ENCODE results near the gene FARSB. TPM values are rescaled to one million over a fixed set of nuclear protein-coding genes. Genes with fewer than 3 reads are reported as not detected.
A peak's percentile ranks its signal among the peaks of the same experiment; 100 is the strongest.

FARSB gene
- total RNA-seq, 1 experiment from 2014 or later = 36.1 TPM

- Histone ChIP-seq H3K4me3 (no peak overlapping the region), H3K36me3 (peaks cover 28% of the 10 kb centered on the region), H3K27ac (no peak overlapping the region), H3K4me1 (replicated peaks) (0 out of 2 replicates have a peak, but pooled peaks cover 8% of the 10 kb centered on the region), H3K9me3 (replicated peaks) (no peaks in the 10 kb centered on the region), H3K27me3 (replicated peaks) (no peaks in the 10 kb centered on the region)
- DNase-seq (ENCODE audit: low read depth in 1 of 2, low spot score in 2 of 2) = no peak
Measured at GRCh38 chr2:222649801-222650200, 6.1 kb downstream of the FARSB start.

- no peaks in the 10 kb centered on the region for H3K4me1 ChIP-seq (replicated peaks)
- H3K36me3 ChIP-seq = peaks cover 56% of the 10 kb centered on the region
- H3K27me3 ChIP-seq (replicated peaks) = no peaks in the 10 kb centered on the region
- no peak overlapping the region for H3K4me3 ChIP-seq
- no peak overlapping the region for H3K27ac ChIP-seq
- H3K9me3 ChIP-seq (replicated peaks) = no peaks in the 10 kb centered on the region
- no peak for DNase-seq (ENCODE audit: low read depth in 1 of 2, low spot score in 2 of 2)
Measured at GRCh38 chr2:222646008-222646407, 9.9 kb downstream of the FARSB start.

- Histone ChIP-seq H3K27ac (no peak overlapping the region), H3K27me3 (replicated peaks) (no peaks in the 10 kb centered on the region), H3K4me1 (replicated peaks) (no peaks in the 10 kb centered on the region), H3K9me3 (replicated peaks) (no peaks in the 10 kb centered on the region), H3K36me3 (peaks cover 65% of the 10 kb centered on the region), H3K4me3 (no peak overlapping the region)
- DNase-seq (ENCODE audit: low read depth in 1 of 2, low spot score in 2 of 2) = no peak
Measured at GRCh38 chr2:222643134-222643533, 12.8 kb downstream of the FARSB start.

- no peak for DNase-seq (ENCODE audit: low read depth in 1 of 2, low spot score in 2 of 2)
- Histone ChIP-seq H3K27ac (no peak overlapping the region), H3K9me3 (replicated peaks) (no peaks in the 10 kb centered on the region), H3K36me3 (peaks cover 69% of the 10 kb centered on the region), H3K4me1 (replicated peaks) (no peaks in the 10 kb centered on the region), H3K27me3 (replicated peaks) (no peaks in the 10 kb centered on the region), H3K4me3 (no peak overlapping the region)
Measured at GRCh38 chr2:222641336-222641735, 14.6 kb downstream of the FARSB start.

GRCh38 chr2:222637067-222637466 lies 18.8 kb downstream of the FARSB start:
- Histone ChIP-seq H3K27me3 (replicated peaks) (no peaks in the 10 kb centered on the region), H3K4me3 (no peak overlapping the region), H3K36me3 (peaks cover 71% of the 10 kb centered on the region), H3K9me3 (replicated peaks) (no peaks in the 10 kb centered on the region), H3K27ac (no peak overlapping the region), H3K4me1 (replicated peaks) (no peaks in the 10 kb centered on the region)
- no peak for DNase-seq (ENCODE audit: low read depth in 1 of 2, low spot score in 2 of 2)

GRCh38 chr2:222635295-222635694 lies 20.6 kb downstream of the FARSB start:
- no peak overlapping the region for H3K27ac ChIP-seq
- no peaks in the 10 kb centered on the region for H3K27me3 ChIP-seq (replicated peaks)
- peaks cover 78% of the 10 kb centered on the region for H3K36me3 ChIP-seq
- no peak for DNase-seq (ENCODE audit: low read depth in 1 of 2, low spot score in 2 of 2)
- no peaks in the 10 kb centered on the region for H3K4me1 ChIP-seq (replicated peaks)
- H3K9me3 ChIP-seq (replicated peaks) = no peaks in the 10 kb centered on the region
- H3K4me3 ChIP-seq = no peak overlapping the region

- Histone ChIP-seq H3K27ac (no peak overlapping the region), H3K9me3 (replicated peaks) (no peaks in the 10 kb centered on the region), H3K36me3 (peaks cover 84% of the 10 kb centered on the region), H3K4me3 (no peak overlapping the region), H3K4me1 (replicated peaks) (no peaks in the 10 kb centered on the region), H3K27me3 (replicated peaks) (no peaks in the 10 kb centered on the region)
- DNase-seq (ENCODE audit: low read depth in 1 of 2, low spot score in 2 of 2) = no peak
Measured at GRCh38 chr2:222627764-222628163, 28.1 kb downstream of the FARSB start.

GRCh38 chr2:222623756-222624309 lies 32.1 kb downstream of the FARSB start:
- H3K9me3 ChIP-seq (replicated peaks) = no peaks in the 10 kb centered on the region
- DNase-seq (ENCODE audit: low read depth in 1 of 2, low spot score in 2 of 2) = no peak
- no peak overlapping the region for H3K4me3 ChIP-seq
- H3K27me3 ChIP-seq (replicated peaks) = no peaks in the 10 kb centered on the region
- H3K27ac ChIP-seq = no peak overlapping the region
- no peaks in the 10 kb centered on the region for H3K4me1 ChIP-seq (replicated peaks)
- peaks cover 75% of the 10 kb centered on the region for H3K36me3 ChIP-seq

- Histone ChIP-seq H3K4me3 (no peak overlapping the region), H3K36me3 (peaks cover 70% of the 10 kb centered on the region), H3K27ac (no peak overlapping the region), H3K27me3 (replicated peaks) (no peaks in the 10 kb centered on the region), H3K9me3 (replicated peaks) (no peaks in the 10 kb centered on the region), H3K4me1 (replicated peaks) (no peaks in the 10 kb centered on the region)
- DNase-seq (ENCODE audit: low read depth in 1 of 2, low spot score in 2 of 2) = no peak
Measured at GRCh38 chr2:222622910-222623309, 33.0 kb downstream of the FARSB start.

GRCh38 chr2:222621893-222622292 lies 34.0 kb downstream of the FARSB start:
- DNase-seq (ENCODE audit: low read depth in 1 of 2, low spot score in 2 of 2) = no peak
- Histone ChIP-seq H3K27me3 (replicated peaks) (no peaks in the 10 kb centered on the region), H3K4me3 (no peak overlapping the region), H3K27ac (no peak overlapping the region), H3K36me3 (peaks cover 65% of the 10 kb centered on the region), H3K4me1 (replicated peaks) (no peaks in the 10 kb centered on the region), H3K9me3 (replicated peaks) (no peaks in the 10 kb centered on the region)

- H3K27ac ChIP-seq = no peak overlapping the region
- no peaks in the 10 kb centered on the region for H3K4me1 ChIP-seq (replicated peaks)
- no peaks in the 10 kb centered on the region for H3K9me3 ChIP-seq (replicated peaks)
- no peak for DNase-seq (ENCODE audit: low read depth in 1 of 2, low spot score in 2 of 2)
- peaks cover 59% of the 10 kb centered on the region for H3K36me3 ChIP-seq
- H3K4me3 ChIP-seq = no peak overlapping the region
- no peaks in the 10 kb centered on the region for H3K27me3 ChIP-seq (replicated peaks)
Measured at GRCh38 chr2:222615320-222615719, 40.6 kb downstream of the FARSB start.

- DNase-seq (ENCODE audit: low read depth in 1 of 2, low spot score in 2 of 2) = peak in 1 of 2 experiments; percentile 30
- Histone ChIP-seq H3K36me3 (peaks cover 61% of the 10 kb centered on the region), H3K27me3 (replicated peaks) (no peaks in the 10 kb centered on the region), H3K27ac (no peak overlapping the region), H3K4me3 (no peak overlapping the region), H3K4me1 (replicated peaks) (no peaks in the 10 kb centered on the region), H3K9me3 (replicated peaks) (no peaks in the 10 kb centered on the region)
Measured at GRCh38 chr2:222613715-222614331, 42.1 kb downstream of the FARSB start.

- Histone ChIP-seq H3K9me3 (replicated peaks) (no peaks in the 10 kb centered on the region), H3K36me3 (peaks cover 63% of the 10 kb centered on the region), H3K27ac (no peak overlapping the region), H3K27me3 (replicated peaks) (no peaks in the 10 kb centered on the region), H3K4me3 (no peak overlapping the region), H3K4me1 (replicated peaks) (no peaks in the 10 kb centered on the region)
- DNase-seq (ENCODE audit: low read depth in 1 of 2, low spot score in 2 of 2) = no peak
Measured at GRCh38 chr2:222611684-222612083, 44.2 kb downstream of the FARSB start.

GRCh38 chr2:222610746-222611145 lies 45.1 kb downstream of the FARSB start:
- peaks cover 71% of the 10 kb centered on the region for H3K36me3 ChIP-seq
- no peak overlapping the region for H3K4me3 ChIP-seq
- H3K9me3 ChIP-seq (replicated peaks) = no peaks in the 10 kb centered on the region
- H3K27ac ChIP-seq = no peak overlapping the region
- no peaks in the 10 kb centered on the region for H3K4me1 ChIP-seq (replicated peaks)
- no peaks in the 10 kb centered on the region for H3K27me3 ChIP-seq (replicated peaks)
- no peak for DNase-seq (ENCODE audit: low read depth in 1 of 2, low spot score in 2 of 2)

- no peaks in the 10 kb centered on the region for H3K9me3 ChIP-seq (replicated peaks)
- H3K36me3 ChIP-seq = peaks cover 71% of the 10 kb centered on the region
- DNase-seq (ENCODE audit: low read depth in 1 of 2, low spot score in 2 of 2) = no peak
- H3K27ac ChIP-seq = no peak overlapping the region
- no peaks in the 10 kb centered on the region for H3K27me3 ChIP-seq (replicated peaks)
- no peak overlapping the region for H3K4me3 ChIP-seq
- H3K4me1 ChIP-seq (replicated peaks) = no peaks in the 10 kb centered on the region
Measured at GRCh38 chr2:222609381-222609780, 46.5 kb downstream of the FARSB start.

Data from SJSA1 (cell line).